Measurements from ENCODE around the gene KIAA0753.

The KIAA0753 gene

GRCh38 chr17:6558932-6559752 is 81.4 kb downstream of the KIAA0753 start:
- Histone ChIP-seq H3K4me1 (ENCODE audit: low read length) (no peaks in the 10 kb centered on the region), H4K20me1 (ENCODE audit: insufficient read depth, low read length) (no peaks in the 10 kb centered on the region), H3K27me3 (ENCODE audit: low read depth, low read length) (no peaks in the 10 kb centered on the region), H3K4me3 (ENCODE audit: low read length) (no peak overlapping the region), H3K27ac (ENCODE audit: low read length) (no peak overlapping the region), H3K79me2 (ENCODE audit: low read length) (no peaks in the 10 kb centered on the region), H2AFZ (ENCODE audit: low read depth, low read length) (no peak overlapping the region), H3K9ac (ENCODE audit: low read length) (no peak overlapping the region), H3K36me3 (replicated peaks; ENCODE audit: low read depth, low read length) (no peaks in the 10 kb centered on the region), H3K4me2 (ENCODE audit: low read length) (no peak overlapping the region), H3K9me3 (ENCODE audit: insufficient read depth, low read length) (no peaks in the 10 kb centered on the region)
- TF ChIP-seq CTCF (IDR thresholded peaks at IDR 0.05; ENCODE audit: low read depth, low read length) = no peak
- no peak for TF ChIP-seq EZH2phosphoT487 (IDR thresholded peaks at IDR 0.05; ENCODE audit: low read depth)

- H3K4me3 ChIP-seq (ENCODE audit: low read length) = no peak overlapping the region
- TF ChIP-seq EZH2phosphoT487 (IDR thresholded peaks at IDR 0.05; ENCODE audit: low read depth) (no peak), CTCF (IDR thresholded peaks at IDR 0.05; ENCODE audit: low read depth, low read length) (no peak)
Measured at GRCh38 chr17:6558276-6558675, 82.2 kb downstream of the KIAA0753 start.

GRCh38 chr17:6557040-6557438 is 83.5 kb downstream of the KIAA0753 start:
- no peak overlapping the region for H3K4me2 ChIP-seq (ENCODE audit: low read length)
- no peaks in the 10 kb centered on the region for H3K9me3 ChIP-seq (ENCODE audit: insufficient read depth, low read length)
- TF ChIP-seq CTCF (IDR thresholded peaks at IDR 0.05; ENCODE audit: low read depth, low read length) = no peak
- no peak for TF ChIP-seq EZH2phosphoT487 (IDR thresholded peaks at IDR 0.05; ENCODE audit: low read depth)
- no peaks in the 10 kb centered on the region for H3K27me3 ChIP-seq (ENCODE audit: low read depth, low read length)
- H3K79me2 ChIP-seq (ENCODE audit: low read length) = no peaks in the 10 kb centered on the region
- H3K9ac ChIP-seq (ENCODE audit: low read length) = no peak overlapping the region
- no peak overlapping the region for H3K27ac ChIP-seq (ENCODE audit: low read length)
- H4K20me1 ChIP-seq (ENCODE audit: insufficient read depth, low read length) = no peaks in the 10 kb centered on the region
- H3K4me1 ChIP-seq (ENCODE audit: low read length) = no peaks in the 10 kb centered on the region
- no peaks in the 10 kb centered on the region for H3K36me3 ChIP-seq (replicated peaks; ENCODE audit: low read depth, low read length)
- no peak overlapping the region for H3K4me3 ChIP-seq (ENCODE audit: low read length)
- no peak overlapping the region for H2AFZ ChIP-seq (ENCODE audit: low read depth, low read length)

More at GRCh38 chr17:6558276-6558675, 82.2 kb downstream of the KIAA0753 start:
- no peak overlapping the region for H3K9ac ChIP-seq (ENCODE audit: low read length)
- no peak overlapping the region for H2AFZ ChIP-seq (ENCODE audit: low read depth, low read length)
- H3K27ac ChIP-seq (ENCODE audit: low read length) = no peak overlapping the region
- H3K36me3 ChIP-seq (replicated peaks; ENCODE audit: low read depth, low read length) = no peaks in the 10 kb centered on the region
- H4K20me1 ChIP-seq (ENCODE audit: insufficient read depth, low read length) = no peaks in the 10 kb centered on the region
- H3K4me1 ChIP-seq (ENCODE audit: low read length) = no peaks in the 10 kb centered on the region
- H3K27me3 ChIP-seq (ENCODE audit: low read depth, low read length) = no peaks in the 10 kb centered on the region
- no peaks in the 10 kb centered on the region for H3K9me3 ChIP-seq (ENCODE audit: insufficient read depth, low read length)
- no peaks in the 10 kb centered on the region for H3K79me2 ChIP-seq (ENCODE audit: low read length)
- no peak overlapping the region for H3K4me2 ChIP-seq (ENCODE audit: low read length)

GRCh38 chr17:6556121-6557039 is 84.1 kb downstream of the KIAA0753 start, which contains the start of gene PITPNM3:
Gene PITPNM3, minus strand, starts transcription at chr17:6556555. Its CDS starts 149 bp downstream, at chr17:6556406.
- Histone ChIP-seq H4K20me1 (ENCODE audit: insufficient read depth, low read length) (no peaks in the 10 kb centered on the region), H3K4me2 (ENCODE audit: low read length) (no peak within 1 kb of the TSS), H2AFZ (ENCODE audit: low read depth, low read length) (no peak within 1 kb of the TSS), H3K4me1 (ENCODE audit: low read length) (no peaks in the 10 kb centered on the region), H3K27me3 (ENCODE audit: low read depth, low read length) (no peaks in the 10 kb centered on the region), H3K79me2 (ENCODE audit: low read length) (no peaks in the 10 kb centered on the region), H3K9me3 (ENCODE audit: insufficient read depth, low read length) (no peaks in the 10 kb centered on the region), H3K9ac (ENCODE audit: low read length) (no peak within 1 kb of the TSS), H3K36me3 (replicated peaks; ENCODE audit: low read depth, low read length) (no peaks in the 10 kb centered on the region), H3K27ac (ENCODE audit: low read length) (no peak within 1 kb of the TSS), H3K4me3 (ENCODE audit: low read length) (no peak within 1 kb of the TSS)
- TF ChIP-seq EZH2phosphoT487 (IDR thresholded peaks at IDR 0.05; ENCODE audit: low read depth) (no peak), CTCF (IDR thresholded peaks at IDR 0.05; ENCODE audit: low read depth, low read length) (no peak)
